K562 (cell line): ENCODE measurements around the gene CBL. TPM values are rescaled to one million over a fixed set of nuclear protein-coding genes. Genes with fewer than 3 reads are reported as not detected.

Experiments used
- ARID1B ChIP-seq: fragments of 450-650 bp; IDR thresholded peaks from 2 replicates; pipeline ENCODE4 v1.6.1; 2016; ENCODE audit warnings: antibody characterized with exemption, mild to moderate bottlenecking, inconsistent platforms
- ATF1 ChIP-seq, 2 experiments: fragments of 450-650 bp in 1 of 2; IDR thresholded peaks; 2 replicates each; pipeline ENCODE4 v1.6.1; 2016; ENCODE audit warnings: missing compliant biosample characterization in 1 of 2, missing genetic modification characterization in 1 of 2
- BCOR ChIP-seq: fragments of 450-650 bp; IDR thresholded peaks from 2 replicates; pipeline ENCODE4 v1.6.1; 2016
- GTF2F1 ChIP-seq: IDR thresholded peaks from 2 replicates; pipeline ENCODE4 v1.6.1; 2011; ENCODE audit warnings: low read depth, low read length, improper control_type of control experiment
- HMG20B ChIP-seq: fragments of 250-450 bp; sonication (Bioruptor Pico); IDR thresholded peaks from 2 replicates; pipeline ENCODE4 v1.5.0; 2021; ENCODE audit warnings: mild to moderate bottlenecking
- HOXB6 ChIP-seq: fragments of 250-450 bp; sonication (Bioruptor Pico); IDR thresholded peaks from 2 replicates; pipeline ENCODE4 v1.5.1; 2022; ENCODE audit warnings: mild to moderate bottlenecking, borderline replicate concordance
- KLF16 ChIP-seq: IDR thresholded peaks from 2 replicates; pipeline ENCODE4 v1.6.1; 2016; ENCODE audit warnings: antibody characterized with exemption
- NCOA2 ChIP-seq, 2 experiments: fragments of 450-650 bp; IDR thresholded peaks; 2 replicates each; pipeline ENCODE4 v1.6.1; 2018; ENCODE audit warnings: mild to moderate bottlenecking in 2 of 2, moderate library complexity in 1 of 2; ENCODE audit not compliant: partially characterized antibody in 2 of 2
- NFIC ChIP-seq: fragments of 450-650 bp; IDR thresholded peaks from 2 replicates; pipeline ENCODE4 v1.6.1; 2017; ENCODE audit warnings: mild to moderate bottlenecking, inconsistent platforms
- POLR2AphosphoS2 ChIP-seq: IDR thresholded peaks from 2 replicates; pipeline ENCODE4 v1.6.1; 2012; ENCODE audit warnings: low read length, improper control_type of control experiment
- POLR2AphosphoS5 ChIP-seq: IDR thresholded peaks from 2 replicates; pipeline ENCODE4 v1.6.1; 2011; ENCODE audit warnings: mild to moderate bottlenecking, low read depth, low read length, moderate library complexity; ENCODE audit not compliant: control insufficient read depth, insufficient read depth
- RBM34 ChIP-seq: fragments of 200-400 bp; formaldehyde crosslinking; IDR thresholded peaks from 2 replicates; pipeline ENCODE4 v1.6.1; 2018; ENCODE audit warnings: low read length, borderline replicate concordance; ENCODE audit not compliant: insufficient read depth
- SLC30A9 ChIP-seq: fragments of 250-450 bp; sonication (Bioruptor Pico); IDR thresholded peaks from 2 replicates; pipeline ENCODE4 v1.8.0; 2022; ENCODE audit warnings: mild to moderate bottlenecking, moderate library complexity
- SMARCA4 ChIP-seq: fragments of 450-650 bp; IDR thresholded peaks from 2 replicates; pipeline ENCODE4 v1.6.1; 2016
- TFAM ChIP-seq: fragments of 250-450 bp; sonication (Bioruptor Pico); conservative IDR thresholded peaks from 2 replicates; pipeline ENCODE4 v1.5.0; 2021; ENCODE audit warnings: mild to moderate bottlenecking, moderate library complexity
- TOE1 ChIP-seq, 2 experiments: fragments of 450-650 bp in 1 of 2; sonication (generic) in 1 of 2; formaldehyde crosslinking in 1 of 2; IDR thresholded peaks; 2 replicates each; pipeline versions ENCODE4 v1.7.1 to v1.8.0; 2016 to 2022; ENCODE audit warnings: borderline replicate concordance in 2 of 2, mild to moderate bottlenecking in 2 of 2, antibody characterized with exemption in 1 of 2, inconsistent platforms in 1 of 2, low read depth in 1 of 2, missing genetic modification reagents in 1 of 2, moderate library complexity in 1 of 2
- TRIM24 ChIP-seq, 2 experiments: fragments of 450-650 bp; IDR thresholded peaks; 2 replicates each; pipeline ENCODE4 v1.6.1; 2016
- ZFX ChIP-seq: sonication (generic); formaldehyde crosslinking; IDR thresholded peaks from 2 replicates; pipeline ENCODE4 v1.8.0; 2022; ENCODE audit warnings: mild to moderate bottlenecking, missing genetic modification reagents, moderate library complexity
- ZNF121 ChIP-seq: sonication (generic); formaldehyde crosslinking; conservative IDR thresholded peaks from 2 replicates; pipeline ENCODE4 v1.8.0; 2022; ENCODE audit warnings: missing genetic modification reagents
- ZNF197 ChIP-seq: fragments of 200-800 bp; sonication (Bioruptor generic); IDR thresholded peaks from 2 replicates; pipeline ENCODE4 v1.6.1; 2016; ENCODE audit warnings: low read depth, missing genetic modification characterization, missing compliant biosample characterization
- ZNF408 ChIP-seq: fragments of 250-450 bp; sonication (Bioruptor Pico); IDR thresholded peaks from 2 replicates; pipeline ENCODE4 v1.4.0; 2020; ENCODE audit warnings: low read depth, mild to moderate bottlenecking, moderate library complexity
- ZNF707 ChIP-seq: fragments of 250-450 bp; sonication (Bioruptor Pico); conservative IDR thresholded peaks from 2 replicates; pipeline ENCODE4 v1.8.0; 2022; ENCODE audit warnings: inconsistent platforms, mild to moderate bottlenecking, moderate library complexity
- polyA plus RNA-seq, 8 experiments: library from polyadenylated mRNA; depleted of rRNA in 4 of 8; stranded (reverse) in 5 of 8; unstranded in 3 of 8; fragments of >200 nt; fragmentation: Nextera tagmentation in 2 of 8; fragmentation: Illumina TruSeq in 1 of 8; extraction: Ambion mirVana in 2 of 8; extraction: Trizol in 1 of 8; gene quantifications; 2 replicates each; pipeline versions ENCODE4 v1.2.1 to v1.2.3, GENCODE V29; 2011 to 2014; ENCODE audit warnings: inconsistent platforms in 1 of 8, missing spikeins in 1 of 8
- total RNA-seq, 7 experiments: library from RNA; depleted of rRNA in 6 of 7; stranded (reverse); fragments of >200 nt in 6 of 7; fragmentation: Illumina TruSeq in 2 of 7; extraction: Trizol in 2 of 7; gene quantifications; 2 replicates each; pipeline versions ENCODE4 v1.2.1 to v1.2.3, GENCODE V29; 2011 to 2021; ENCODE audit warnings: low replicate concordance in 1 of 7
- TF ChIP-seq, protein P1 (sequence below): sonication (generic); formaldehyde crosslinking; IDR thresholded peaks from 2 replicates; pipeline ENCODE4 v1.8.0; 2022; ENCODE audit warnings: mild to moderate bottlenecking, missing genetic modification reagents
- TF ChIP-seq, protein P2 (sequence below), 2 experiments: fragments of 450-650 bp; IDR thresholded peaks; 2 replicates each; pipeline ENCODE4 v1.6.1; 2018; ENCODE audit warnings: mild to moderate bottlenecking in 2 of 2, low read depth in 1 of 2; ENCODE audit not compliant: partially characterized antibody in 2 of 2

Gene CBL
- total and polyA plus RNA-seq, 9 of the 15 experiments (the other 6 are each of a cell fraction or from before 2014, with no cell fraction given), result 3.2 to 24.9 (median 9.9) TPM

DNA sequence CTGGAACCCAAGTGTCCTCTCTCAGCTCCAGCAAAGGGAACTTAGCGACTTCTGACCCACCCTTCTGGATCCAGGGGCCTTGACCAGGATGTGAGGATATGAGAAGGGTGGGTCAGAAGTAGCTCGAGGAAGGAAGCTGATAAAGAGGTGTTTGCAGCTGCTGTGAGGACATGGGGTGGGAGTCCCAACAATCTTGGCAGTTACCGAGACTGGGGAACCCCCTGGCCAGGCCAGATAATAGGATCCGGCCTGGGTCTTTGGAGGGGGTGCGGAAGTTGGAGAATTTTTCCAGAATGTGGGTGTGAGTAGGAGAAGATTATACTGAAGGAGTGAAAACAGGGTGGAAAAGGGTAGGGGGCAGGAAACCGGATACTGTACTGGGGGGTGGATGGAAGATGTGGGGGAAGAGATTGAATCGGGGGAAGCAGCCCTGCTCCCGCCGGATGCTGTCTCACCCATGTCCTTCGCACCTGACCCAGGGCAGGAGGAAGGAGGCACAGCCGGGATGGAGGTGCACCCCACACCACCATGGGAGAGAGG is 113.6 kb downstream of the CBL start (continued):
- TF ChIP-seq ZNF408, result no peak
- 0 out of 2 replicates have a peak, but pooled peaks have one; percentile 18 for TF ChIP-seq BCOR
- TF ChIP-seq, protein P1, sequence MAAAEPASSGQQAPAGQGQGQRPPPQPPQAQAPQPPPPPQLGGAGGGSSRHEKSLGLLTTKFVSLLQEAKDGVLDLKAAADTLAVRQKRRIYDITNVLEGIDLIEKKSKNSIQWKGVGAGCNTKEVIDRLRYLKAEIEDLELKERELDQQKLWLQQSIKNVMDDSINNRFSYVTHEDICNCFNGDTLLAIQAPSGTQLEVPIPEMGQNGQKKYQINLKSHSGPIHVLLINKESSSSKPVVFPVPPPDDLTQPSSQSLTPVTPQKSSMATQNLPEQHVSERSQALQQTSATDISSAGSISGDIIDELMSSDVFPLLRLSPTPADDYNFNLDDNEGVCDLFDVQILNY (CRISPR knock-in tag), result no peak
- no peak for TF ChIP-seq SLC30A9 (CRISPR knock-in tag)
- peak; percentile 74 for TF ChIP-seq SMARCA4
- TF ChIP-seq KLF16, result peak; percentile 77; the same call in 1 of the 2 replicates
- TF ChIP-seq POLR2AphosphoS5, result peak; percentile 62; the same call in 1 of the 2 replicates
- TF ChIP-seq, protein P2, sequence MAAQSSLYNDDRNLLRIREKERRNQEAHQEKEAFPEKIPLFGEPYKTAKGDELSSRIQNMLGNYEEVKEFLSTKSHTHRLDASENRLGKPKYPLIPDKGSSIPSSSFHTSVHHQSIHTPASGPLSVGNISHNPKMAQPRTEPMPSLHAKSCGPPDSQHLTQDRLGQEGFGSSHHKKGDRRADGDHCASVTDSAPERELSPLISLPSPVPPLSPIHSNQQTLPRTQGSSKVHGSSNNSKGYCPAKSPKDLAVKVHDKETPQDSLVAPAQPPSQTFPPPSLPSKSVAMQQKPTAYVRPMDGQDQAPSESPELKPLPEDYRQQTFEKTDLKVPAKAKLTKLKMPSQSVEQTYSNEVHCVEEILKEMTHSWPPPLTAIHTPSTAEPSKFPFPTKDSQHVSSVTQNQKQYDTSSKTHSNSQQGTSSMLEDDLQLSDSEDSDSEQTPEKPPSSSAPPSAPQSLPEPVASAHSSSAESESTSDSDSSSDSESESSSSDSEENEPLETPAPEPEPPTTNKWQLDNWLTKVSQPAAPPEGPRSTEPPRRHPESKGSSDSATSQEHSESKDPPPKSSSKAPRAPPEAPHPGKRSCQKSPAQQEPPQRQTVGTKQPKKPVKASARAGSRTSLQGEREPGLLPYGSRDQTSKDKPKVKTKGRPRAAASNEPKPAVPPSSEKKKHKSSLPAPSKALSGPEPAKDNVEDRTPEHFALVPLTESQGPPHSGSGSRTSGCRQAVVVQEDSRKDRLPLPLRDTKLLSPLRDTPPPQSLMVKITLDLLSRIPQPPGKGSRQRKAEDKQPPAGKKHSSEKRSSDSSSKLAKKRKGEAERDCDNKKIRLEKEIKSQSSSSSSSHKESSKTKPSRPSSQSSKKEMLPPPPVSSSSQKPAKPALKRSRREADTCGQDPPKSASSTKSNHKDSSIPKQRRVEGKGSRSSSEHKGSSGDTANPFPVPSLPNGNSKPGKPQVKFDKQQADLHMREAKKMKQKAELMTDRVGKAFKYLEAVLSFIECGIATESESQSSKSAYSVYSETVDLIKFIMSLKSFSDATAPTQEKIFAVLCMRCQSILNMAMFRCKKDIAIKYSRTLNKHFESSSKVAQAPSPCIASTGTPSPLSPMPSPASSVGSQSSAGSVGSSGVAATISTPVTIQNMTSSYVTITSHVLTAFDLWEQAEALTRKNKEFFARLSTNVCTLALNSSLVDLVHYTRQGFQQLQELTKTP (IDR thresholded peaks at IDR 0.05; ENCODE audit: low read depth in 1 of 2, partially characterized antibody in 2 of 2), result no peak
- no peak for TF ChIP-seq ZFX (CRISPR knock-in tag)
- peak; percentile 39 to 47; a peak in 2 of 4 replicates for TF ChIP-seq TRIM24 (IDR thresholded peaks at IDR 0.05)
- TF ChIP-seq NCOA2 (IDR thresholded peaks at IDR 0.05; ENCODE audit: partially characterized antibody in 2 of 2), result no peak
- peak; percentile 86 for TF ChIP-seq ARID1B
- TF ChIP-seq GTF2F1, result no peak
- no peak for TF ChIP-seq ZNF707 (CRISPR knock-in tag)
- no peak for TF ChIP-seq HMG20B (CRISPR knock-in tag)
- peak; percentile 73 for TF ChIP-seq NFIC
- no peak for TF ChIP-seq HOXB6 (CRISPR knock-in tag)
- TF ChIP-seq ZNF121 (CRISPR knock-in tag), result no peak
- TF ChIP-seq RBM34, result no peak
- TF ChIP-seq TFAM (CRISPR knock-in tag), result no peak
- no peak for TF ChIP-seq ZNF197 (CRISPR knock-in tag)
- TF ChIP-seq POLR2AphosphoS2, result no peak
- no peak for TF ChIP-seq ATF1 (CRISPR knock-in tag; IDR thresholded peaks at IDR 0.05)
- no peak for TF ChIP-seq ATF1 (tag; IDR thresholded peaks at IDR 0.05)
- TF ChIP-seq TOE1 (IDR thresholded peaks at IDR 0.05; ENCODE audit: borderline replicate concordance), result no peak
- no peak for TF ChIP-seq TOE1 (CRISPR knock-in tag; IDR thresholded peaks at IDR 0.05; ENCODE audit: borderline replicate concordance, low read depth)
